ENCODE data around the gene DNAAF8.
"Not testable (repeated sequence)": the region's sequence is repeated elsewhere in the genome, so short reads cannot be mapped to it uniquely, and the experiment has no call there.

Gene DNAAF8

GRCh38 chr16:4784444-4784987, 50.2 kb downstream of the DNAAF8 start:
- not testable (repeated sequence) for H3K4me1 Mint-ChIP-seq; H3K4me3 Mint-ChIP-seq; ATAC-seq (ENCODE audit: low read depth); H3K9me3 Mint-ChIP-seq; H3K27ac Mint-ChIP-seq; DNase-seq (ENCODE audit: low spot score in 2 of 2); H3K36me3 Mint-ChIP-seq; H3K27me3 Mint-ChIP-seq

- ATAC-seq (ENCODE audit: low read depth) = no peak
- Mint-ChIP-seq H3K27me3 (peaks cover under 1% of the 10 kb centered on the region), H3K27ac (no peak overlapping the region), H3K4me3 (no peak overlapping the region), H3K36me3 (no peaks in the 10 kb centered on the region), H3K9me3 (no peaks in the 10 kb centered on the region), H3K4me1 (peaks cover 4% of the 10 kb centered on the region)
- DNase-seq (ENCODE audit: low spot score in 2 of 2) = no peak
These were observed 51.6 kb downstream of the DNAAF8 start for GRCh38 chr16:4785758-4786433.

DNA sequence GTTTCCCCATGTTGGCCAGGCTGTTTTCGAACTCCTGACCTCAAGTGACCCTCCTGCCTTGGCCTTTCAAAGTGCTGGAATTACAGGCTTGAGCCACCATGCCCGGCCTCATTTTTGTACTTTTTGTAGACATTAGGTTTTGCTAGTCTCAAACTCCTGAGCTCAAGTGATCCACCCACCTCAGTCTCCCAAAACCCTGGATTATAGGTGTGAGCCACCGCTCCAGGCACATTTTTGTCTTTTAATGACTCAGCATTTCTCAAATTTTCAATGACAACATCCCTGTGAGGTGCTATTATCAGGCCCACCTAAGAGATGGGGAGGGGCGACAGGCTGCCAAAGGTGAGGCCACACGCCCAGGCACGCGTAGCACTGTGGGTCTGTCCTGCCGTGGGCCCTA, 52.7 kb downstream of the DNAAF8 start:
- Mint-ChIP-seq H3K27ac (no peak overlapping the region), H3K4me1 (peaks cover 4% of the 10 kb centered on the region), H3K4me3 (no peak overlapping the region), H3K9me3 (no peaks in the 10 kb centered on the region), H3K36me3 (no peaks in the 10 kb centered on the region), H3K27me3 (peaks cover 3% of the 10 kb centered on the region)
- DNase-seq (ENCODE audit: low spot score in 2 of 2) (no peak), ATAC-seq (ENCODE audit: low read depth) (no peak)

- no peak within 1 kb of the TSS for H3K27ac Mint-ChIP-seq
- H3K9me3 Mint-ChIP-seq = no peaks in the 10 kb centered on the region
- no peak for ATAC-seq (ENCODE audit: low read depth)
- no peaks in the 10 kb centered on the region for H3K4me1 Mint-ChIP-seq
- DNase-seq (ENCODE audit: low spot score in 2 of 2) = no peak
- H3K36me3 Mint-ChIP-seq = no peaks in the 10 kb centered on the region
- no peak within 1 kb of the TSS for H3K4me3 Mint-ChIP-seq
- peaks cover 3% of the 10 kb centered on the region for H3K27me3 Mint-ChIP-seq
These were observed 53.5 kb downstream of the DNAAF8 start, which contains the start of gene SEPTIN12 for GRCh38 chr16:4787627-4788482. Gene SEPTIN12, minus strand, starts transcription at chr16:4788345. Its CDS starts 700 bp downstream, at chr16:4787645.

GRCh38 chr16:4788489-4788889, 54.2 kb downstream of the DNAAF8 start:
- no peaks in the 10 kb centered on the region for H3K9me3 Mint-ChIP-seq
- H3K27me3 Mint-ChIP-seq = peaks cover 3% of the 10 kb centered on the region
- H3K36me3 Mint-ChIP-seq = no peaks in the 10 kb centered on the region
- no peak overlapping the region for H3K27ac Mint-ChIP-seq
- no peak for ATAC-seq (ENCODE audit: low read depth)
- DNase-seq (ENCODE audit: low spot score in 2 of 2) = no peak
- H3K4me1 Mint-ChIP-seq = no peaks in the 10 kb centered on the region
- no peak overlapping the region for H3K4me3 Mint-ChIP-seq

- Mint-ChIP-seq H3K27me3 (peaks cover 3% of the 10 kb centered on the region), H3K4me3 (no peak overlapping the region), H3K4me1 (no peaks in the 10 kb centered on the region), H3K27ac (no peak overlapping the region), H3K9me3 (no peaks in the 10 kb centered on the region), H3K36me3 (no peaks in the 10 kb centered on the region)
- no peak for ATAC-seq (ENCODE audit: low read depth)
- no peak for DNase-seq (ENCODE audit: low spot score in 2 of 2)
These were observed 54.6 kb downstream of the DNAAF8 start for GRCh38 chr16:4788910-4789309.

DNA sequence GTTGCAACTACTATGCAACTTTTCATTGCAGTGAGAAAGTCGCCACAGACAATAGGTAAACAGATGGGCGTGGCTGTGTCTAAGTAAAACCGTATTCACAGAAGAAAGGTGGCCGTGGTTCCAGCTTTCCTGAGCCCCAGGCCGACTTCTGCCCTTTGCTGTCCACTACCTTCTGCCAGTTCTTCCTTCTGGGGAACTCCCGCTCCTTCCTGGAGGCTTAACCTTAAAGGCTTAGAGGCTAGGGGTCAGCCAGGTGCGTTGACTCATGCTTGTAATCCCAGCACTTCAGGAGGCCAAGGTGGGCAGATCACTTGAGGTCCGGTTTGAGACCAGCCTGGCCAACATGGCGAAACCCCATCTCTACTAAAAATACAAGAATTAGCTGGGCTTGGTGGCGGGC, 55.9 kb downstream of the DNAAF8 start:
- H3K4me1 Mint-ChIP-seq = no peaks in the 10 kb centered on the region
- no peak for DNase-seq (ENCODE audit: low spot score in 2 of 2)
- no peak overlapping the region for H3K27ac Mint-ChIP-seq
- H3K4me3 Mint-ChIP-seq = no peak overlapping the region
- H3K36me3 Mint-ChIP-seq = no peaks in the 10 kb centered on the region
- H3K9me3 Mint-ChIP-seq = no peaks in the 10 kb centered on the region
- peaks cover 3% of the 10 kb centered on the region for H3K27me3 Mint-ChIP-seq
- ATAC-seq (ENCODE audit: low read depth) = no peak

DNA sequence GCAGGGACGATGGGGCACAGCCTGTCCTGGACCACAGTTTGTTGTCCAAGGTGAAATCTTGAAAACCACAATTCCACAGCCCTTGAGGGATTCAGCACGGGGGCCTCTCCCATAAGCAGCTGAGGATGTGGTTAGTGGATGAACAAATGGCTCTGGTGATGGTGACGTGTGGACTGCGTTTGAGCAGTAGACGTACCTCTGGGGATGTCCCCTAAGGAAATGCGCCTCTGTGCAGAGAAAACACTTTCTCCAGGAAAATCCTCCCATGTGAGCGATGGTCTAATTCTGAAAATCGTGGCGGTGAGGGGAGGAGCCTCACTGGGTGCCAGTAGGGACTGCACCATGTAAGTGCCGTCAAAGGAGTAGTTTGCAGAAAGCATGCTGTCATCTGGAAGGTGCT, 56.5 kb downstream of the DNAAF8 start:
- ATAC-seq (ENCODE audit: low read depth) (no peak), DNase-seq (ENCODE audit: low spot score in 2 of 2) (no peak)
- H3K9me3 Mint-ChIP-seq = no peaks in the 10 kb centered on the region
- no peaks in the 10 kb centered on the region for H3K4me1 Mint-ChIP-seq
- H3K36me3 Mint-ChIP-seq = no peaks in the 10 kb centered on the region
- no peak overlapping the region for H3K27ac Mint-ChIP-seq
- H3K27me3 Mint-ChIP-seq = peaks cover 3% of the 10 kb centered on the region
- no peak overlapping the region for H3K4me3 Mint-ChIP-seq

DNA sequence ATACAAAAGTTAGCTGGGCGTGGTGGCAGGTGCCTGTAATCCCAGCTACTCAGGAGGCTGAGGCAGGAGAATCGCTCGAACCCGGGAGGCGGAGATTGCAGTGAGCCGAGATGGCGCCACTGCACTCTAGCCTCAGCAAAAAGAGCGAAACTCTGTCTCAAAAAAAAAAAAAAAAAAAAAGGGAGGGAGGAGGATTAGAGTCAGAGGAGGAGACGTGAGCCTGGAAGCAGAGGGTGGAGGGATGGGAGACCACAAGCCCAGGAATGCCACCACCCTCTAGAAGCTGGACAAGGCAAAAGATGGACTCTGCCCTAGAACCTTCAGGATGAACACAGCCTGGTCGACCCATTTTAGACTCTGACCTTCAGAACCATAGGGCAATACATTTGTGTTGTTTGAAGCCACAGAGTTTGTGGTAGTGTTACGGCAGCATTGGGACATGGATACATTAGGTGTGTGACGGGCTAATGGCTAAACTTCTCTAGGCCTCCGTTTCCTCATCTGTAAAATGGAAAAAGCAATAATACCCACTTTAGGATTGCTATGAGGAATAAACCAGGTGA, 58.7 kb downstream of the DNAAF8 start:
- Mint-ChIP-seq H3K27ac (no peak overlapping the region), H3K4me1 (no peaks in the 10 kb centered on the region), H3K27me3 (peaks cover 3% of the 10 kb centered on the region), H3K9me3 (no peaks in the 10 kb centered on the region), H3K36me3 (peaks cover 2% of the 10 kb centered on the region), H3K4me3 (no peak overlapping the region)
- no peak for DNase-seq (ENCODE audit: low spot score in 2 of 2)
- no peak for ATAC-seq (ENCODE audit: low read depth)

- peaks cover 2% of the 10 kb centered on the region for H3K36me3 Mint-ChIP-seq
- H3K27ac Mint-ChIP-seq = no peak within 1 kb of the TSS
- no peaks in the 10 kb centered on the region for H3K9me3 Mint-ChIP-seq
- no peak within 1 kb of the TSS for H3K4me3 Mint-ChIP-seq
- DNase-seq (ENCODE audit: low spot score in 2 of 2) = no peak
- ATAC-seq (ENCODE audit: low read depth) = no peak
- peaks cover 3% of the 10 kb centered on the region for H3K27me3 Mint-ChIP-seq
- no peaks in the 10 kb centered on the region for H3K4me1 Mint-ChIP-seq
These were observed 61.0 kb downstream of the DNAAF8 start, which contains the start of gene SMIM22 for GRCh38 chr16:4795181-4795827. Gene SMIM22, plus strand, starts transcription at chr16:4795369. Its CDS starts 366 bp downstream, at chr16:4795735.

- Mint-ChIP-seq H3K9me3 (no peaks in the 10 kb centered on the region), H3K4me3 (no peak overlapping the region), H3K4me1 (peaks cover 6% of the 10 kb centered on the region), H3K27ac (no peak overlapping the region), H3K36me3 (peaks cover 2% of the 10 kb centered on the region), H3K27me3 (peaks cover 2% of the 10 kb centered on the region)
- DNase-seq (ENCODE audit: low spot score in 2 of 2) (no peak), ATAC-seq (ENCODE audit: low read depth) (no peak)
These were observed 61.7 kb downstream of the DNAAF8 start for GRCh38 chr16:4795828-4796572.

GRCh38 chr16:4796982-4797804, 62.9 kb downstream of the DNAAF8 start:
- Mint-ChIP-seq H3K27me3 (no peaks in the 10 kb centered on the region), H3K9me3 (no peaks in the 10 kb centered on the region), H3K4me1 (peaks cover 6% of the 10 kb centered on the region), H3K36me3 (peaks cover 2% of the 10 kb centered on the region), H3K27ac (no peak overlapping the region), H3K4me3 (no peak overlapping the region)
- no peak for DNase-seq (ENCODE audit: low spot score in 2 of 2)
- no peak for ATAC-seq (ENCODE audit: low read depth)

All from memory B cell (primary cell).